Thyroid gland (tissue), 4 donors: ENCODE results near the gene GPR160. TPM values are rescaled to one million over a fixed set of nuclear protein-coding genes. Genes with fewer than 3 reads are reported as not detected.

Experiments used
- DNase-seq, 2 donors: peaks; one replicate each; pipeline ENCODE4 v3.0.0-alpha.2; 2019
- H3K27ac ChIP-seq, 3 donors: fragments of 200-600 bp; sonication (generic); 1 replicate in 2 of 3; 2 replicates in 1 of 3; pipeline ENCODE4 v1.5.1; 2016 to 2019; ENCODE audit warnings: mild to moderate bottlenecking in 1 of 3, moderate library complexity in 1 of 3
- H3K27me3 ChIP-seq: fragments of 200-600 bp; sonication (generic); one replicate; pipeline ENCODE4 v1.5.1; 2019
- H3K36me3 ChIP-seq, 2 donors: fragments of 200-600 bp; sonication (generic); one replicate each; pipeline ENCODE4 v1.5.1; 2016 to 2019
- H3K4me1 ChIP-seq, 2 donors: fragments of 200-600 bp; sonication (generic); one replicate each; pipeline ENCODE4 v1.5.1; 2017 to 2019
- H3K4me3 ChIP-seq, 3 donors: fragments of 200-600 bp; sonication (generic); replicated peaks in 1 of 3; 1 replicate in 2 of 3; 2 replicates in 1 of 3; pipeline ENCODE4 v1.5.1; 2016; ENCODE audit warnings: mild to moderate bottlenecking in 1 of 3
- H3K9me3 ChIP-seq: fragments of 200-600 bp; sonication (generic); one replicate; pipeline ENCODE4 v1.5.1; 2017
- CTCF ChIP-seq, 6 experiments: fragments of 200-600 bp in 3 of 6; fragments of 450-650 bp in 3 of 6; sonication (generic) in 3 of 6; IDR thresholded peaks; one replicate each; pipeline ENCODE4 v1.5.1; 2016 to 2019; ENCODE audit warnings: antibody characterized with exemption in 6 of 6, mild to moderate bottlenecking in 2 of 6, inconsistent platforms in 1 of 6, moderate library complexity in 1 of 6
- POLR2A ChIP-seq, 2 donors: fragments of 450-650 bp; IDR thresholded peaks; one replicate each; pipeline ENCODE4 v1.6.1; 2017; ENCODE audit warnings: antibody characterized with exemption in 2 of 2, mild to moderate bottlenecking in 2 of 2, moderate library complexity in 1 of 2
- WGBS, 2 donors: methylation state at CpG; one replicate each; pipeline ENCODE4 v1.1.5; 2017; 5-methylcytosine and 5-hydroxymethylcytosine counted together
- intact Hi-C: fragments of 100-400 bp; cut with DNase I; formaldehyde crosslinking; loops from one replicate; pipeline ENCODE4 v1.15.1; 2023
- total RNA-seq, 4 donors: library from RNA; depleted of rRNA; stranded (reverse); fragments of >200 nt; gene quantifications; one replicate each; pipeline ENCODE4 v1.2.3, GENCODE V29; 2016

Gene GPR160
- total RNA-seq, 4 donors from 2014 or later, result 9.3 to 17.5 (median 10.1) TPM

GRCh38 chr3:170002879-170003278 is 34.9 kb upstream of the GPR160 start:
- Histone ChIP-seq H3K27ac (no peak overlapping the region), H3K27me3 (no peaks in the 10 kb centered on the region), H3K36me3 (no peaks in the 10 kb centered on the region), H3K4me3 (no peak overlapping the region), H3K4me1 (no peaks in the 10 kb centered on the region), H3K9me3 (no peaks in the 10 kb centered on the region)
- TF ChIP-seq CTCF (IDR thresholded peaks at IDR 0.05) (no peak), POLR2A (IDR thresholded peaks at IDR 0.05) (no peak)
- 64 to 81% methylated on average over 1 of the region's 1 CpG for WGBS, 2 donors
- no peak for DNase-seq
- intact Hi-C loops, result no loop called here

- 72 to 73% methylated on average over 2 of the region's 2 CpGs for WGBS, 2 donors
Measured at GRCh38 chr3:170003881-170004356, 33.9 kb upstream of the GPR160 start.

DNA sequence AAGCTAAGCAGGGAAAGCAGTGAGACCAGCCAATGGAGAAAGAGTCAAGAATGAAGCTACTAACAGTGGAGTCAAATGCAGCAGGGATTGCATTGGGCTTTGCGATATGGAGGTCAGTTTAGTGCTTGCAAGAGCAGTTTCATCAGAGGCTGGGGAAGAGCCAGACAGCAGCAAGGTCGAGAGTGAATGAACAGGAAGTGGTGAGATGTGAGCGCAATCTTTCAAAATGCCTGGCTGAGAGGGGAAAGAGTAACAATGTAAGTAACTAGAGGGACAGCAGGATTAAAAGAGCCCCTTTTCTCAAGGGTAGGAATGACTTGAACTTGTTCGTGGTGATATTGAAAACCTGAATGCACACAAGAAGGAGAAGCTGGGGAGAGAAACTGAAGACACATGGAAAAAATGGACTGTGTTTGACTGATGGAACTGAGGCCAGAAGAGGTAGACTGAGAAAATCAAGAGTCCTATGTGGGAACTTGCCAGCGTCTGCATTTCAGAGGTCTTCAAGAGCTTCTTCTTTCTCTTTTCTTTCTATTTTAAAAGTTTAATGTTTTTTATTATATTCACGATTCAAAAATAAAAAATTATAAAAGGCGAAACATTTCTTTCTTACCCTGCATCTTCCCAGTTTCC is 30.6 kb upstream of the GPR160 start:
- H3K9me3 ChIP-seq, result no peaks in the 10 kb centered on the region
- no peak for TF ChIP-seq CTCF (IDR thresholded peaks at IDR 0.05)
- TF ChIP-seq POLR2A (IDR thresholded peaks at IDR 0.05), result no peak
- WGBS, 2 donors, result 75 to 78% methylated on average over 7 of the region's 7 CpGs
- no peaks in the 10 kb centered on the region for H3K4me1 ChIP-seq
- DNase-seq, result no peak
- intact Hi-C loops, result no loop called here
- H3K36me3 ChIP-seq, result no peaks in the 10 kb centered on the region
- H3K27ac ChIP-seq, result no peak overlapping the region
- H3K4me3 ChIP-seq, result no peak overlapping the region
- no peaks in the 10 kb centered on the region for H3K27me3 ChIP-seq

More at GRCh38 chr3:170003881-170004356, 33.9 kb upstream of the GPR160 start:
- Histone ChIP-seq H3K4me3 (no peak overlapping the region), H3K27ac (no peak overlapping the region), H3K4me1 (no peaks in the 10 kb centered on the region), H3K36me3 (no peaks in the 10 kb centered on the region), H3K27me3 (no peaks in the 10 kb centered on the region), H3K9me3 (no peaks in the 10 kb centered on the region)
- intact Hi-C loops, result no loop called here
- TF ChIP-seq POLR2A (IDR thresholded peaks at IDR 0.05), result no peak
- no peak for TF ChIP-seq CTCF (IDR thresholded peaks at IDR 0.05)
- no peak for DNase-seq

DNA sequence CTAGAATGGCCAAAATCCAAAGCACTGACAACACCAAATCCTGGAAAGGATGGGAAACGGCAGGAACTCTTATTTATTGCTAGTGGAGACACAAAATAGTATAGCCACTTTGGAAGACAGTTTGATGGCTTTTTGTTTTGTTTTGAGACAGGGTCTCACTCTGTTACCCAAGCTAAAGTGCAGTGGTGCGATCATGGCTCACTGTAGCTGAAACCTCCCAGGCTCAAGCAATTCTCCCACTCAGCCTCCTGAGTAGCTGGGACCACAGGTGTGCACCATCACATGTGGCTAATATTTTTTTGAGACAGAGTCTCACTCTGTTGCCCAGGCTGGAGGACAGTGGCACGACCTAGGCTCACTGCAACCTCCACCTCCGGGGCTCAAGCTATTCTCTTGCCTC is 27.3 kb upstream of the GPR160 start:
- Histone ChIP-seq H3K9me3 (no peaks in the 10 kb centered on the region), H3K36me3 (no peaks in the 10 kb centered on the region), H3K27me3 (no peaks in the 10 kb centered on the region), H3K4me3 (no peak overlapping the region), H3K4me1 (no peaks in the 10 kb centered on the region), H3K27ac (no peak overlapping the region)
- 87 to 89% methylated on average over 4 of the region's 4 CpGs for WGBS, 2 donors
- intact Hi-C loops, result no loop called here
- DNase-seq, result no peak
- TF ChIP-seq POLR2A (IDR thresholded peaks at IDR 0.05) (no peak), CTCF (IDR thresholded peaks at IDR 0.05) (no peak)

DNA sequence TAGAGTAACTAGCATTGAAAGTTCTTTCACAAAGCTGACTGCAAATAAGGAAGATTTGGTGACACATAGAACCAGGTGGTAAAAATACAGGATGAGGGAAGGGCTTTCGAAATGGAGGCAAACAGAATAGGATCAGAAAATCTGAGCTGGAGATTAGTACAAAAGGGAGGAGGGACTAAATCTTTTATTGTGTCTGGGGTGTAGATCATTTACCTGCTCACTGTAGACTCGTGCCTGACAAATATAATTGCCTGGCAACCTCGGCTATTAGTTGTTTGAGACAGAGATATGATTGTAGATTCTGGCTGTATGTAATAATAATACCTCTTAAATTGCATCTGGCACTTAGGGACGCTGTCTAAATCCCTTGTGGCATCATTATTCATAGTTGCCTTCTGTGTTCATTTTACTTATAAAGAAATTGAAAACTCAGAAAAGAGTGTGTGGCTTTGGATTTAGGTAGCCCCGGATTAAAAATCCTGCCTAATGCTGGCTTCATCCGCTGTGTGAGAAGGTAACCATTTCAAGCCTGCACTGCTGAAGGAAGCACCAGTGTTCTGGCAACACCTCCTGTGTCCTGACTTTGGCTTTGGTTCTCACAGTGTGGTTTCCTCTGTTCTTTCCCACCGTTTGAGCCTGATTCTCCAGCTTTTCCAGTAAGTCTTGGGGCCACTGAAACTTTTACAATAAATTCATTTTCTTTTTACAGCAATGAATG is 25.0 kb upstream of the GPR160 start:
- no peaks in the 10 kb centered on the region for H3K36me3 ChIP-seq
- 69 to 74% methylated on average over 7 of the region's 7 CpGs for WGBS, 2 donors

More for the DNA sequence above, 25.0 kb upstream of the GPR160 start:
- Histone ChIP-seq H3K4me1 (no peaks in the 10 kb centered on the region), H3K27me3 (no peaks in the 10 kb centered on the region), H3K27ac (no peak overlapping the region), H3K9me3 (no peaks in the 10 kb centered on the region), H3K4me3 (no peak overlapping the region)
- intact Hi-C loops, result no loop called here
- DNase-seq, result no peak
- TF ChIP-seq POLR2A (IDR thresholded peaks at IDR 0.05) (no peak), CTCF (IDR thresholded peaks at IDR 0.05) (no peak)
